ENCODE data around the gene DPYSL3.
"Not testable (repeated sequence)": the region's sequence is repeated elsewhere in the genome, so short reads cannot be mapped to it uniquely, and the experiment has no call there.

DNA sequence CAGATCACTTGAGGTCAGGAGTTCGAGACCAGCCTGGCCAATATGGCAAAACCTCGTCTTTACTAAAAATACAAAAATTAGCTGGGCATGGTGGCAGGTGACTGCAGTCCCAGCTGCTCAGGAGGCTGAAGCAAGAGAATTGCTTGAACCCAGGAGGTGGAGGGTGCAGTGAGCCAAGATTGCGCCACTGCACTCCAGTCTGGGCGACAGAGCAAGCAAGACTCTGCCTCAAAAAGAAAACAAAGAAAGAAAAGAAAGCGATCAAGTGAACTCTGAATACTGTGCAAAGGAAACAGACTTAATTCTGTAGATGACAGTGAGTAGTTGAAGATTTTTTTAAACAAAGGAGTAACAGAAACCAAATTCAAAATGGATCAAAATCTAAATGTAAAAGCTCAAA is 43.9 kb upstream of the DPYSL3 start:
- TF ChIP-seq RAD21 (IDR thresholded peaks at IDR 0.05); CTCF (IDR thresholded peaks at IDR 0.05; ENCODE audit: low read depth, low read length, missing input control); TAF1 (conservative IDR thresholded peaks at IDR 0.05): not testable (repeated sequence)

All from liver (tissue), 3 donors.